ENCODE measurements around the gene KLC3.

The KLC3 gene

DNA sequence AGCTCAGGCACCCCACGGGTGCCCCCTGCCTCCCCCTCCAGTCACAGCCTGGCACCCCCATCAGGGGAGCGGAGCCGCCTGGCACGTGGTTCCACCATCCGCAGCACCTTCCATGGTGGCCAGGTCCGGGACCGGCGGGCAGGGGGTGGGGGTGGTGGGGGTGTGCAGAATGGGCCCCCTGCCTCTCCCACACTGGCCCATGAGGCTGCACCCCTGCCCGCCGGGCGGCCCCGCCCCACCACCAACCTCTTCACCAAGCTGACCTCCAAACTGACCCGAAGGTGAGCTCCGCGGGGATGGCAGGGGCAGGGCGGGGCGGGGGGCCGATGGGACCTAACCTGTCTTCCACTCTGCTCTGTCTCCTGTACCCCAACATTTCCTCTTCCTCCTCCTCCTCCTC, 42.9 kb upstream of the KLC3 start:
- DNase-seq (ENCODE audit: extremely low read depth, low read depth): no peak
- H3K4me3 ChIP-seq (replicated peaks; ENCODE audit: low read depth, low read length): no peak overlapping the region
- TF ChIP-seq, protein P1, sequence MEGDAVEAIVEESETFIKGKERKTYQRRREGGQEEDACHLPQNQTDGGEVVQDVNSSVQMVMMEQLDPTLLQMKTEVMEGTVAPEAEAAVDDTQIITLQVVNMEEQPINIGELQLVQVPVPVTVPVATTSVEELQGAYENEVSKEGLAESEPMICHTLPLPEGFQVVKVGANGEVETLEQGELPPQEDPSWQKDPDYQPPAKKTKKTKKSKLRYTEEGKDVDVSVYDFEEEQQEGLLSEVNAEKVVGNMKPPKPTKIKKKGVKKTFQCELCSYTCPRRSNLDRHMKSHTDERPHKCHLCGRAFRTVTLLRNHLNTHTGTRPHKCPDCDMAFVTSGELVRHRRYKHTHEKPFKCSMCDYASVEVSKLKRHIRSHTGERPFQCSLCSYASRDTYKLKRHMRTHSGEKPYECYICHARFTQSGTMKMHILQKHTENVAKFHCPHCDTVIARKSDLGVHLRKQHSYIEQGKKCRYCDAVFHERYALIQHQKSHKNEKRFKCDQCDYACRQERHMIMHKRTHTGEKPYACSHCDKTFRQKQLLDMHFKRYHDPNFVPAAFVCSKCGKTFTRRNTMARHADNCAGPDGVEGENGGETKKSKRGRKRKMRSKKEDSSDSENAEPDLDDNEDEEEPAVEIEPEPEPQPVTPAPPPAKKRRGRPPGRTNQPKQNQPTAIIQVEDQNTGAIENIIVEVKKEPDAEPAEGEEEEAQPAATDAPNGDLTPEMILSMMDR (IDR thresholded peaks at IDR 0.05; ENCODE audit: low read depth, low read length, missing control alignments): no peak

DNA sequence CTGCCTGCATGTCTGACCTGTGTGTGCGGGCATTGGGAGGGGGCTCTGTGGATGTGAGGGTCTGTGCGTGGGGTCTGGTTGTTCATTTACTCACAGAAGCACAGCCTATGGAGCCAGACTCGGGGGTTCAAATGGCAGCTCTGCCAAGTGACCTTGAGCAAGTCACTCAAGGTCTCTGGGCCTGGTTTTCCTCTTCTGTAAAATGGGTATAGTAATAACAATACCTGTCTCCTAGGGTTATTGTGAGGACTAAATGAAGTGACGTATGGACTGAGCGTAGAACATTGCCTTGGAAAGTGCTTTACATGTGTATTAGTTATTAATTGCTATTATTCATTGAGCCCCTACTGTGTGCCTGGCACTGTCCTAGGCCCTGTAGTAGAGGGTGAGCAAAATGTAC, 42.3 kb upstream of the KLC3 start:
- DNase-seq (ENCODE audit: extremely low read depth, low read depth): no peak
- H3K4me3 ChIP-seq (replicated peaks; ENCODE audit: low read depth, low read length): no peak overlapping the region
- TF ChIP-seq, protein P1 (IDR thresholded peaks at IDR 0.05; ENCODE audit: low read depth, low read length, missing control alignments): no peak

DNA sequence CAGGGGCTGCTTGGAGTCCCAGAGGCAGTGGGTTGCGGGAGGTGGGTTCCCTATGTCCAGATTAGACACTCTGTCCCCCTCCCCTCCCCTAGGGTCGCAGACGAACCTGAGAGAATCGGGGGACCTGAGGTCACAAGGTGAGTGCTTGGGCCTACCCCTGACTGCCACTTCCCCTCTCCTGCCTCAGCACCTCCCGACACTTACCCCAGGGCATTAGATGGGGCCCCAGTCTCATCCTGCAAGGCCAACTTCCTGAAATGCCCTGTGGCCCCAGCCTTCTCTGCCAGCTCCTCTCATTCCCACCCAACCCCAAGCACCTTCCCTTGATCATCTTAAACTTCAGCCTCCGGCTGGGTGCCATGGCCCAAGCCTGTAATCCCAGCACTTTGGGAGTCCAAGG, 40.8 kb upstream of the KLC3 start:
- TF ChIP-seq, protein P1 (IDR thresholded peaks at IDR 0.05; ENCODE audit: low read depth, low read length, missing control alignments): no peak
- H3K4me3 ChIP-seq (replicated peaks; ENCODE audit: low read depth, low read length): no peak overlapping the region
- no peak for DNase-seq (ENCODE audit: extremely low read depth, low read depth)

DNA sequence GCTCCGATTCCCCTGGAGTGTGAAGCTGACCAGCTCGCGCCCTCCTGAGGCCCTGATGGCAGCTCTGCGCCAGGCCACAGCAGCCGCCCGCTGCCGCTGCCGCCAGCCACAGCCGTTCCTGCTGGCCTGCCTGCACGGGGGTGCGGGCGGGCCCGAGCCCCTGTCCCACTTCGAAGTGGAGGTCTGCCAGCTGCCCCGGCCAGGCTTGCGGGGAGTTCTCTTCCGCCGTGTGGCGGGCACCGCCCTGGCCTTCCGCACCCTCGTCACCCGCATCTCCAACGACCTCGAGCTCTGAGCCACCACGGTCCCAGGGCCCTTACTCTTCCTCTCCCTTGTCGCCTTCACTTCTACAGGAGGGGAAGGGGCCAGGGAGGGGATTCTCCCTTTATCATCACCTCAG, 38.1 kb upstream of the KLC3 start:
- TF ChIP-seq, protein P1 (IDR thresholded peaks at IDR 0.05; ENCODE audit: low read depth, low read length, missing control alignments): no peak
- no peak for DNase-seq (ENCODE audit: extremely low read depth, low read depth)
- no peak overlapping the region for H3K4me3 ChIP-seq (replicated peaks; ENCODE audit: low read depth, low read length)

DNA sequence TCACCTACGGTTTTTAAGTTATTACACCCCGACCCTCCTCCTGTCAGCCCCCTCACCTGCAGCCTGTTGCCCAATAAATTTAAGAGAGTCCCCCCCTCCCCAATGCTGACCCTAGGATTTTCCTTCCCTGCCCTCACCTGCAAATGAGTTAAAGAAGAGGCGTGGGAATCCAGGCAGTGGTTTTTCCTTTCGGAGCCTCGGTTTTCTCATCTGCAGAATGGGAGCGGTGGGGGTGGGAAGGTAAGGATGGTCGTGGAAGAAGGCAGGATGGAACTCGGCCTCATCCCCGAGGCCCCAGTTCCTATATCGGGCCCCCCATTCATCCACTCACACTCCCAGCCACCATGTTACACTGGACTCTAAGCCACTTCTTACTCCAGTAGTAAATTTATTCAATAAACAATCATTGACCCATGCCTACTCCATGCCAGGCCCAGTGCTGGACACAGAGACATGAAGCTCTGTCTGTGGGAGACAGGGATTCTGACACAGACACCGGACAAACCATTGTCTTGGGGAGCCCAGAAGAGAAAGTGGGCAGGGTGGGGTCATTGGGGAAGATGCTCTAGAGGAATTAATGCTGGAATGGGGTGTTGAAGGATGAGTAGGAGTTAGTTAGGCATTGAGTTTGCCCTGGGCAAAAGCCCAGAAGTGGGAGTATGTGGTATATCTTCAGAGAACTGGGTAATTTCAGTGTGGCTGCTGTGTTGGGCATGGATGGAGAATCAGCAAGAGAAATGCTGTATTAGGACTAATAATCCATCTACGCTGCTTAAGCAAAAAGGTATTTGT, 37.1 kb upstream of the KLC3 start:
- DNase-seq (ENCODE audit: extremely low read depth, low read depth): no peak
- no peak overlapping the region for H3K4me3 ChIP-seq (replicated peaks; ENCODE audit: low read depth, low read length)
- TF ChIP-seq, protein P1 (IDR thresholded peaks at IDR 0.05; ENCODE audit: low read depth, low read length, missing control alignments): no peak

DNA sequence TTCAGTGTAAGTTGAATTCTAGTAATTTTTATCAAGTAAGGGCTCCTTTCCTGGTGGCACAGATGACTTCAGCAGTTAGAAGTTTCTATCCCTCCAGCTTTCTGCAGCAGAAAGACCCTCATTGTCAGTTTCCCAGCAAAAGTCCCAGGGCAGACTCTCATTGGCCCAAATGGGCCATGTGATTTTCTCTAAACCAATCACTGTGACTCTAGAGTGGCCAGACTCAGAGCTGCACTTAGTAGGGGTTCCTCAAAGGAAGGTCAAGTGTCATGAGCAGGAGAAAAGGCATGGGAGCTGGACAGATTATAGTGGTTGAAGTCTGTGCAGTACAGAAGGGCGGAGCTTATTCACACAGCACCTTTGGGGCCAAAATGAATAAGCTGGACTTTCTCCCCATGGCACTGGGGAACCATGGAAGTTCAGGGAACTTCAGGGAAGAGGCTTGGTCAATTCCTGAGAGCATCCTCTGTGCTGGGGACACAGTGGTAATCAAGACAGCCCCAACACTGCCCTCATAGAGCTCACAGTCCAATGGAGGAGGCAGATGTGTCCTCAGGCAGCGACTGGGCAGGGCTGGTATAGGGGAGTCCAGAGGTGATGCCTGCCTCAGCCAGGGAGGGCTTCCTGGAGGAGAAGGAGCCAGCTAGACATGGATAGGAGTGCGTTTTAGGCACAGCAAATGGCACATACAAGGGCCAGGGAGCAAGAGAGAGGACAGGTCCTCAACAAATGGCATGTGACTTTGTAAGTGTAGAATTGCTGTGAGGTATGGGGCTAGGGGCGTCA, 36.2 kb upstream of the KLC3 start:
- TF ChIP-seq, protein P1 (IDR thresholded peaks at IDR 0.05; ENCODE audit: low read depth, low read length, missing control alignments): no peak
- H3K4me3 ChIP-seq (replicated peaks; ENCODE audit: low read depth, low read length): no peak overlapping the region
- DNase-seq (ENCODE audit: extremely low read depth, low read depth): no peak
